ENCODE data around the gene LPCAT1. TPM values are rescaled to one million over a fixed set of nuclear protein-coding genes. Genes with fewer than 3 reads are reported as not detected.

Gene LPCAT1
- total and polyA plus RNA-seq, 2 donors (not counting 3 experiments of a cell fraction or from before 2014, with no cell fraction given): 28.9 to 57.2 TPM

- Histone ChIP-seq H2AFZ (ENCODE audit: low read depth, low read length) (no peak overlapping the region), H3K9me1 (replicated peaks; ENCODE audit: control insufficient read depth, extremely low read depth, insufficient read depth, low read length) (no peaks in the 10 kb centered on the region), H3K36me3 (ENCODE audit: control insufficient read depth in 2 of 2, extremely low read depth in 1 of 2, insufficient read depth in 2 of 2, low read length in 2 of 2) (no peaks in the 10 kb centered on the region), H3K27me3 (ENCODE audit: control insufficient read depth in 2 of 2, insufficient read depth in 2 of 2, low read length in 2 of 2) (peaks cover 0 to 2% of the 10 kb centered on the region in 2 experiments), H4K20me1 (replicated peaks; ENCODE audit: control insufficient read depth, extremely low read depth, insufficient read depth, low read length) (no peaks in the 10 kb centered on the region), H3K27ac (ENCODE audit: insufficient read depth, low read depth, low read length) (no peak overlapping the region), H3K79me2 (ENCODE audit: control insufficient read depth, insufficient read depth, low read length) (no peaks in the 10 kb centered on the region), H3K9ac (replicated peaks; ENCODE audit: extremely low read depth, insufficient read depth, low read length) (no peak overlapping the region), H3K4me3 (replicated peaks in 1 of 3; ENCODE audit: insufficient read depth in 1 of 3, low read depth in 1 of 3, low read length in 3 of 3) (no peak overlapping the region), H3K4me2 (ENCODE audit: insufficient read depth, low read length) (no peak overlapping the region), H3K4me1 (ENCODE audit: control insufficient read depth, extremely low read depth, insufficient read depth, low read length) (peaks cover 3% of the 10 kb centered on the region), H3K9me3 (replicated peaks; ENCODE audit: control insufficient read depth, insufficient read depth, low read length) (no peaks in the 10 kb centered on the region)
- intact Hi-C loops (cut with micrococcal nuclease): no loop called here
- dilution Hi-C loops (cut with MboI; ENCODE audit: extremely low pct_ligation_motif_present, low sequenced_read_pairs): no loop called here
- no TSS peak for BruUV-seq (replicated peaks)
- DNase-seq (ENCODE audit: low read depth, low spot score) (no peak), FAIRE-seq (no peak)
- ChIA-PET CTCF (interaction anchor here (0.6 kb wide), 1 partner anchor 17 kb away, joined by 3 read pairs; no protein-coding TSS in a partner anchor), POLR2A (no interaction called here)
- TF ChIP-seq MAX (IDR thresholded peaks at IDR 0.05; ENCODE audit: insufficient read depth, insufficient read length): no peak
- no peak for TF ChIP-seq GATA2 (IDR thresholded peaks at IDR 0.05; ENCODE audit: insufficient read depth, insufficient read length, low read depth, low read length)
- TF ChIP-seq POLR2AphosphoS5 (IDR thresholded peaks at IDR 0.05; ENCODE audit: insufficient read depth, low read depth, low read length): no peak
- TF ChIP-seq JUN (IDR thresholded peaks at IDR 0.05; ENCODE audit: borderline replicate concordance, insufficient read depth, insufficient read length, low read depth): no peak
- TF ChIP-seq POLR2A (IDR thresholded peaks at IDR 0.05; ENCODE audit: low read depth, low read length): no peak
- no peak for TF ChIP-seq MYC (IDR thresholded peaks at IDR 0.05; ENCODE audit: low read depth, low read length)
- no peak for TF ChIP-seq CTCF (IDR thresholded peaks at IDR 0.05; ENCODE audit: extremely low read depth in 1 of 2, insufficient read depth in 1 of 2, low read depth in 1 of 2, low read length in 2 of 2)
- TF ChIP-seq EZH2 (IDR thresholded peaks at IDR 0.05; ENCODE audit: borderline replicate concordance, low read depth, low read length, severe bottlenecking): no peak
- TF ChIP-seq FOS (IDR thresholded peaks at IDR 0.05; ENCODE audit: borderline replicate concordance, insufficient read depth, low read length): no peak
Measured at GRCh38 chr5:1547655-1548054, 23.9 kb upstream of the LPCAT1 start.
